ENCODE measurements around the gene SIGLEC14.

Gene SIGLEC14

GRCh38 chr19:51627491-51628138 lies 19.0 kb downstream of the SIGLEC14 start:
- DNase-seq, result no peak
- no peak overlapping the region for H2BK12ac ChIP-seq (ENCODE audit: low read length)
- H3K18ac ChIP-seq (ENCODE audit: low read length), result no peak overlapping the region
- no peak overlapping the region for H3K4ac ChIP-seq (ENCODE audit: low read depth, low read length)
- H3K36me3 ChIP-seq (ENCODE audit: control insufficient read depth in 1 of 2, insufficient read depth in 2 of 2, low read length in 2 of 2), result no peaks in the 10 kb centered on the region
- H4K12ac ChIP-seq (ENCODE audit: low read depth, low read length), result no peak overlapping the region
- no peak overlapping the region for H4K8ac ChIP-seq (ENCODE audit: low read depth, low read length)
- H3K27ac ChIP-seq (ENCODE audit: low read depth, low read length), result no peak overlapping the region
- no peak overlapping the region for H2BK5ac ChIP-seq (ENCODE audit: low read depth, low read length, poor library complexity)
- H2AFZ ChIP-seq (ENCODE audit: insufficient read depth, low read length, poor library complexity), result no peak overlapping the region
- peaks cover 33% of the 10 kb centered on the region for H3K9me3 ChIP-seq (ENCODE audit: insufficient read depth, low read depth, low read length)
- H2AK5ac ChIP-seq (ENCODE audit: low read length), result no peak overlapping the region
- peaks cover 8% of the 10 kb centered on the region for H3K79me1 ChIP-seq (ENCODE audit: low read length)
- H3K23ac ChIP-seq (ENCODE audit: low read length), result no peak overlapping the region
- H3K4me1 ChIP-seq (ENCODE audit: control insufficient read depth in 1 of 2, insufficient read depth in 2 of 2, low read length in 2 of 2), result peaks cover 0 to 3% of the 10 kb centered on the region in 2 experiments
- no peaks in the 10 kb centered on the region for H3K79me2 ChIP-seq (ENCODE audit: control insufficient read depth, insufficient read depth, low read length, poor library complexity)
- WGBS (ENCODE audit: extremely low coverage, insufficient coverage, insufficient read length), result no CpG with 5 or more reads among the region's 16 CpGs
- H2BK120ac ChIP-seq (ENCODE audit: insufficient read depth, low read length, poor library complexity), result no peak overlapping the region
- H3K9ac ChIP-seq (ENCODE audit: low read length), result no peak overlapping the region
- no peak overlapping the region for H4K91ac ChIP-seq (ENCODE audit: low read depth, low read length)
- no peak overlapping the region for H3K14ac ChIP-seq (ENCODE audit: low read length)
- H3K4me3 ChIP-seq (ENCODE audit: low read depth, low read length), result peak overlapping the region; percentile 14
- H3K27me3 ChIP-seq (ENCODE audit: insufficient read depth, low read length), result no peaks in the 10 kb centered on the region
- H3K4me2 ChIP-seq (ENCODE audit: low read length), result no peak overlapping the region

- Histone ChIP-seq H2BK12ac (ENCODE audit: low read length) (no peak overlapping the region), H3K4ac (ENCODE audit: low read depth, low read length) (no peak overlapping the region), H3K27me3 (ENCODE audit: insufficient read depth, low read length) (no peaks in the 10 kb centered on the region), H3K4me1 (ENCODE audit: control insufficient read depth in 1 of 2, insufficient read depth in 2 of 2, low read length in 2 of 2) (no peaks in the 10 kb centered on the region), H3K18ac (ENCODE audit: low read length) (no peak overlapping the region), H3K4me3 (ENCODE audit: low read depth, low read length) (no peak overlapping the region), H4K12ac (ENCODE audit: low read depth, low read length) (no peak overlapping the region), H3K27ac (ENCODE audit: low read depth, low read length) (no peak overlapping the region), H3K14ac (ENCODE audit: low read length) (no peak overlapping the region), H3K36me3 (ENCODE audit: control insufficient read depth in 1 of 2, insufficient read depth in 2 of 2, low read length in 2 of 2) (no peaks in the 10 kb centered on the region), H3K9me3 (ENCODE audit: insufficient read depth, low read depth, low read length) (peaks cover 33% of the 10 kb centered on the region), H2AFZ (ENCODE audit: insufficient read depth, low read length, poor library complexity) (no peak overlapping the region), H2BK5ac (ENCODE audit: low read depth, low read length, poor library complexity) (no peak overlapping the region), H2AK5ac (ENCODE audit: low read length) (no peak overlapping the region), H4K8ac (ENCODE audit: low read depth, low read length) (no peak overlapping the region), H3K4me2 (ENCODE audit: low read length) (no peak overlapping the region), H3K23ac (ENCODE audit: low read length) (no peak overlapping the region), H3K79me1 (ENCODE audit: low read length) (peaks cover 5% of the 10 kb centered on the region), H2BK120ac (ENCODE audit: insufficient read depth, low read length, poor library complexity) (no peak overlapping the region), H3K9ac (ENCODE audit: low read length) (no peak overlapping the region), H4K91ac (ENCODE audit: low read depth, low read length) (no peak overlapping the region), H3K79me2 (ENCODE audit: control insufficient read depth, insufficient read depth, low read length, poor library complexity) (no peaks in the 10 kb centered on the region)
- no peak for DNase-seq
- no CpG with 5 or more reads among the region's 2 CpGs for WGBS (ENCODE audit: extremely low coverage, insufficient coverage, insufficient read length)
Measured at GRCh38 chr19:51626675-51627074, 19.9 kb downstream of the SIGLEC14 start.

GRCh38 chr19:51621178-51621577 lies 25.4 kb downstream of the SIGLEC14 start:
- Histone ChIP-seq H2AFZ (ENCODE audit: insufficient read depth, low read length, poor library complexity) (no peak overlapping the region), H3K27ac (ENCODE audit: low read depth, low read length) (no peak overlapping the region), H3K4me2 (ENCODE audit: low read length) (no peak overlapping the region), H2AK5ac (ENCODE audit: low read length) (no peak overlapping the region), H3K9me3 (ENCODE audit: insufficient read depth, low read depth, low read length) (peaks cover 9% of the 10 kb centered on the region), H3K9ac (ENCODE audit: low read length) (no peak overlapping the region), H3K4me3 (ENCODE audit: low read depth, low read length) (no peak overlapping the region), H3K79me2 (ENCODE audit: control insufficient read depth, insufficient read depth, low read length, poor library complexity) (no peaks in the 10 kb centered on the region), H3K27me3 (ENCODE audit: insufficient read depth, low read length) (no peaks in the 10 kb centered on the region), H4K8ac (ENCODE audit: low read depth, low read length) (no peak overlapping the region), H2BK12ac (ENCODE audit: low read length) (no peak overlapping the region), H3K18ac (ENCODE audit: low read length) (no peak overlapping the region), H2BK120ac (ENCODE audit: insufficient read depth, low read length, poor library complexity) (no peak overlapping the region), H3K4me1 (ENCODE audit: control insufficient read depth in 1 of 2, insufficient read depth in 2 of 2, low read length in 2 of 2) (no peaks in the 10 kb centered on the region), H4K12ac (ENCODE audit: low read depth, low read length) (no peak overlapping the region), H3K23ac (ENCODE audit: low read length) (no peak overlapping the region), H2BK5ac (ENCODE audit: low read depth, low read length, poor library complexity) (no peak overlapping the region), H4K91ac (ENCODE audit: low read depth, low read length) (no peak overlapping the region), H3K14ac (ENCODE audit: low read length) (no peak overlapping the region), H3K36me3 (ENCODE audit: control insufficient read depth in 1 of 2, insufficient read depth in 2 of 2, low read length in 2 of 2) (no peaks in the 10 kb centered on the region), H3K4ac (ENCODE audit: low read depth, low read length) (no peak overlapping the region), H3K79me1 (ENCODE audit: low read length) (no peaks in the 10 kb centered on the region)
- no CpG with 5 or more reads among the region's 2 CpGs for WGBS (ENCODE audit: extremely low coverage, insufficient coverage, insufficient read length)
- DNase-seq, result no peak

- Histone ChIP-seq H3K23ac (ENCODE audit: low read length) (no peak overlapping the region), H3K4me1 (ENCODE audit: control insufficient read depth in 1 of 2, insufficient read depth in 2 of 2, low read length in 2 of 2) (no peaks in the 10 kb centered on the region)
Measured at GRCh38 chr19:51615991-51616390, 30.6 kb downstream of the SIGLEC14 start.

More at GRCh38 chr19:51615991-51616390, 30.6 kb downstream of the SIGLEC14 start:
- WGBS (ENCODE audit: extremely low coverage, insufficient coverage, insufficient read length), result no CpG with 5 or more reads among the region's 7 CpGs
- Histone ChIP-seq H4K8ac (ENCODE audit: low read depth, low read length) (no peak overlapping the region), H3K14ac (ENCODE audit: low read length) (no peak overlapping the region), H2AK5ac (ENCODE audit: low read length) (no peak overlapping the region), H3K27me3 (ENCODE audit: insufficient read depth, low read length) (no peaks in the 10 kb centered on the region), H3K4me2 (ENCODE audit: low read length) (no peak overlapping the region), H2AFZ (ENCODE audit: insufficient read depth, low read length, poor library complexity) (no peak overlapping the region), H4K12ac (ENCODE audit: low read depth, low read length) (no peak overlapping the region), H3K4me3 (ENCODE audit: low read depth, low read length) (no peak overlapping the region), H3K18ac (ENCODE audit: low read length) (no peak overlapping the region), H2BK12ac (ENCODE audit: low read length) (no peak overlapping the region), H3K79me2 (ENCODE audit: control insufficient read depth, insufficient read depth, low read length, poor library complexity) (no peaks in the 10 kb centered on the region), H2BK5ac (ENCODE audit: low read depth, low read length, poor library complexity) (no peak overlapping the region), H4K91ac (ENCODE audit: low read depth, low read length) (no peak overlapping the region), H3K9ac (ENCODE audit: low read length) (no peak overlapping the region), H3K27ac (ENCODE audit: low read depth, low read length) (no peak overlapping the region), H3K4ac (ENCODE audit: low read depth, low read length) (no peak overlapping the region), H2BK120ac (ENCODE audit: insufficient read depth, low read length, poor library complexity) (no peak overlapping the region), H3K9me3 (ENCODE audit: insufficient read depth, low read depth, low read length) (peaks cover 16% of the 10 kb centered on the region), H3K36me3 (ENCODE audit: control insufficient read depth in 1 of 2, insufficient read depth in 2 of 2, low read length in 2 of 2) (no peaks in the 10 kb centered on the region), H3K79me1 (ENCODE audit: low read length) (no peaks in the 10 kb centered on the region)
- peak; percentile 68 to 86 for DNase-seq
